Peyer's patch (tissue), 4 donors: ENCODE measurements around the gene IGFLR1.

ENCODE experiments used
- CTCF ChIP-seq, 6 experiments: fragments of 450-650 bp in 4 of 6; fragments of 200-600 bp in 2 of 6; sonication (generic) in 1 of 6; IDR thresholded peaks; one replicate each; pipeline ENCODE4 v1.5.1; 2017 to 2019; ENCODE audit warnings: antibody characterized with exemption in 6 of 6, mild to moderate bottlenecking in 3 of 6, moderate library complexity in 1 of 6
- POLR2A ChIP-seq, 2 donors: fragments of 450-650 bp; IDR thresholded peaks; one replicate each; pipeline ENCODE4 v1.5.1; 2017; ENCODE audit warnings: antibody characterized with exemption in 2 of 2, mild to moderate bottlenecking in 2 of 2, moderate library complexity in 2 of 2

GRCh38 chr19:35779033-35779432 lies 36.8 kb upstream of the IGFLR1 start:
- TF ChIP-seq CTCF (IDR thresholded peaks at IDR 0.05) (no peak), POLR2A (IDR thresholded peaks at IDR 0.05) (no peak)
